ENCODE measurements around the gene NHLRC4.

The NHLRC4 gene

GRCh38 chr16:568401-569258, 1.8 kb downstream of the NHLRC4 start:
- DNase-seq, result no peak

- peak; percentile 66 for DNase-seq
These were observed 2.8 kb downstream of the NHLRC4 start, which contains the start of gene PIGQ for GRCh38 chr16:569445-570254. Gene PIGQ (plus strand): TSS chr16:569968. CDS start chr16:574075, 4,107 bp downstream.

- no peak for DNase-seq
These were observed 6.3 kb downstream of the NHLRC4 start for GRCh38 chr16:572865-573650.

- no peak for DNase-seq
These were observed 7.4 kb downstream of the NHLRC4 start for GRCh38 chr16:574021-574760.

GRCh38 chr16:575354-576196, 8.8 kb downstream of the NHLRC4 start:
- no peak for DNase-seq

GRCh38 chr16:576197-576822, 9.5 kb downstream of the NHLRC4 start:
- no peak for DNase-seq

GRCh38 chr16:576823-577201, 10.0 kb downstream of the NHLRC4 start:
- no peak for DNase-seq

GRCh38 chr16:577796-578195, 11.0 kb downstream of the NHLRC4 start:
- no peak for DNase-seq

- DNase-seq, result no peak
These were observed 11.5 kb downstream of the NHLRC4 start for GRCh38 chr16:578232-578869.

GRCh38 chr16:578870-579405, 12.1 kb downstream of the NHLRC4 start:
- DNase-seq, result peak; percentile 68

GRCh38 chr16:580141-580945, 13.5 kb downstream of the NHLRC4 start:
- no peak for DNase-seq

- no peak for DNase-seq
These were observed 14.2 kb downstream of the NHLRC4 start for GRCh38 chr16:580946-581498.

GRCh38 chr16:582218-582613, 15.4 kb downstream of the NHLRC4 start:
- no peak for DNase-seq

GRCh38 chr16:582614-583331, 16.0 kb downstream of the NHLRC4 start:
- no peak for DNase-seq

GRCh38 chr16:583470-583814, 16.6 kb downstream of the NHLRC4 start:
- DNase-seq, result no peak

GRCh38 chr16:583815-584591, 17.2 kb downstream of the NHLRC4 start:
- DNase-seq, result no peak

- DNase-seq, result no peak
These were observed 18.5 kb downstream of the NHLRC4 start for GRCh38 chr16:585351-585750.

Data from stimulated activated CD4-positive, alpha-beta T cell treated with anti-CD3 and anti-CD28 coated beads, Interleukin-4, amount 100 ng/mL, for 1 hour (primary cell).